Hematopoietic multipotent progenitor cell treated with erythropoietin and hydrocortisone succinate and interleukin-3 and kit ligand, for 6 days (in vitro differentiated cells): ENCODE data around the gene MYL5.
"Not testable (repeated sequence)": the region's sequence is repeated elsewhere in the genome, so short reads cannot be mapped to it uniquely, and the experiment has no call there.

Source experiments
- DNase-seq: peaks from one replicate; pipeline ENCODE4 v3.0.0-alpha.2; 2015

The MYL5 gene

GRCh38 chr4:687048-687970 is 13.0 kb downstream of the MYL5 start:
- peak; percentile 13 for DNase-seq

- DNase-seq: peak; percentile 7
These were observed 13.9 kb downstream of the MYL5 start for GRCh38 chr4:687971-688853.

GRCh38 chr4:688854-689681 is 14.7 kb downstream of the MYL5 start, which contains the start of gene SLC49A3:
TSS of gene SLC49A3 (minus strand) at chr4:689151. CDS start at chr4:689127, 24 bp downstream.
- peak; percentile 28 for DNase-seq

- peak; percentile 0 for DNase-seq
These were observed 15.4 kb downstream of the MYL5 start for GRCh38 chr4:689723-690122.

GRCh38 chr4:692771-693554 is 18.6 kb downstream of the MYL5 start:
- DNase-seq: peak; percentile 20

GRCh38 chr4:694341-694940 is 20.1 kb downstream of the MYL5 start:
- DNase-seq: not testable (repeated sequence)

GRCh38 chr4:699816-700580 is 25.7 kb downstream of the MYL5 start:
- DNase-seq: no peak

- no peak for DNase-seq
These were observed 26.4 kb downstream of the MYL5 start for GRCh38 chr4:700587-701264.

- peak; percentile 58 for DNase-seq
These were observed 28.3 kb downstream of the MYL5 start for GRCh38 chr4:702618-703048.

GRCh38 chr4:703336-704197 is 29.2 kb downstream of the MYL5 start:
- DNase-seq: no peak

- no peak for DNase-seq
These were observed 30.0 kb downstream of the MYL5 start for GRCh38 chr4:704198-704891.

- DNase-seq: no peak
These were observed 30.6 kb downstream of the MYL5 start for GRCh38 chr4:704971-705277.

- peak; percentile 97 for DNase-seq
These were observed 31.1 kb downstream of the MYL5 start, which contains the start of gene PCGF3 for GRCh38 chr4:705278-706082. TSS of gene PCGF3 (plus strand) at chr4:705832. CDS start at chr4:733681, 27,849 bp downstream.

GRCh38 chr4:706083-706633 is 31.8 kb downstream of the MYL5 start:
- DNase-seq: not testable (repeated sequence)

GRCh38 chr4:706834-707598 is 32.7 kb downstream of the MYL5 start:
- no peak for DNase-seq

- DNase-seq: no peak
These were observed 33.7 kb downstream of the MYL5 start for GRCh38 chr4:707929-708630.
